Hematopoietic multipotent progenitor cell (in vitro differentiated cells): Measurements from ENCODE around the gene LCA5L. TPM values are rescaled to one million over a fixed set of nuclear protein-coding genes. Genes with fewer than 3 reads are reported as not detected.
A peak's percentile ranks its signal among the peaks of the same experiment; 100 is the strongest.
"Not testable (repeated sequence)": the region's sequence is repeated elsewhere in the genome, so short reads cannot be mapped to it uniquely, and the experiment has no call there.

Source experiments
- DNase-seq, 3 donors: peaks; one replicate each; pipeline ENCODE4 v3.0.0-alpha.2; 2011 to 2015; ENCODE audit warnings: low read depth in 2 of 3, low spot score in 2 of 3
- total RNA-seq: library from RNA; depleted of rRNA; stranded (reverse); fragments of >200 nt; gene quantifications from one replicate; pipeline ENCODE4 v1.2.3, GENCODE V29; 2012

The LCA5L gene
- total RNA-seq, 1 donor = 0.27 TPM

GRCh38 chr21:39388811-39389155 is 56.8 kb downstream of the LCA5L start:
- DNase-seq = no peak

- DNase-seq = peak; percentile 77 to 86 (median 81)
Measured at GRCh38 chr21:39388038-39388810, 57.4 kb downstream of the LCA5L start.

GRCh38 chr21:39387461-39388037 is 58.0 kb downstream of the LCA5L start:
- peak; percentile 78 to 94 (median 89) for DNase-seq

GRCh38 chr21:39386899-39387298 is 58.7 kb downstream of the LCA5L start:
- DNase-seq = no peak

- no peak for DNase-seq
Measured at GRCh38 chr21:39386194-39386593, 59.4 kb downstream of the LCA5L start.

GRCh38 chr21:39385299-39386145 is 60.1 kb downstream of the LCA5L start:
- DNase-seq = peak in 2 of 3 donors; percentile 68 to 86

GRCh38 chr21:39384674-39385298 is 60.8 kb downstream of the LCA5L start:
- DNase-seq = no peak

GRCh38 chr21:39382096-39382495 is 63.5 kb downstream of the LCA5L start:
- DNase-seq = not testable (repeated sequence)

GRCh38 chr21:39381009-39381408 is 64.6 kb downstream of the LCA5L start:
- DNase-seq = no peak

- DNase-seq = peak; percentile 80 to 96 (median 94)
Measured at GRCh38 chr21:39379986-39380891, 65.3 kb downstream of the LCA5L start.

- no peak for DNase-seq
Measured at GRCh38 chr21:39377444-39378050, 68.0 kb downstream of the LCA5L start.

GRCh38 chr21:39375446-39375845 is 70.1 kb downstream of the LCA5L start:
- DNase-seq = no peak

GRCh38 chr21:39374046-39374445 is 71.5 kb downstream of the LCA5L start:
- no peak for DNase-seq

GRCh38 chr21:39373634-39374033 is 71.9 kb downstream of the LCA5L start:
- peak in 1 of 3 donors; percentile 74 for DNase-seq

GRCh38 chr21:39369896-39370288 is 75.7 kb downstream of the LCA5L start:
- DNase-seq = not testable (repeated sequence)

GRCh38 chr21:39367783-39368182 is 77.8 kb downstream of the LCA5L start:
- DNase-seq = no peak

GRCh38 chr21:39366563-39366962 is 79.0 kb downstream of the LCA5L start:
- DNase-seq = no peak

GRCh38 chr21:39364949-39365348 is 80.6 kb downstream of the LCA5L start:
- DNase-seq = no peak
